Mesenchymal stem cell (in vitro differentiated cells and primary cell): ENCODE results near the gene POU3F3.

Source experiments
- DNase-seq: peaks from one replicate; pipeline ENCODE4 v3.0.0-alpha.2; 2013
- H2AFZ ChIP-seq: one replicate; pipeline ENCODE4 v1.6.1; 2013; ENCODE audit warnings: low read depth, mild to moderate bottlenecking, control low read depth, inconsistent platforms, low read length, moderate library complexity
- H2AK5ac ChIP-seq: 2 replicates; pipeline ENCODE4 v1.6.1; 2013; ENCODE audit warnings: low read length, moderate library complexity, mild to moderate bottlenecking, inconsistent platforms; ENCODE audit not compliant: severe bottlenecking
- H2BK120ac ChIP-seq: one replicate; pipeline ENCODE4 v1.6.1; 2013; ENCODE audit warnings: low read depth, mild to moderate bottlenecking, inconsistent platforms, low read length, moderate library complexity
- H2BK12ac ChIP-seq, 2 experiments: one replicate each; pipeline ENCODE4 v1.6.1; 2013; ENCODE audit warnings: inconsistent platforms in 2 of 2, low read length in 2 of 2, mild to moderate bottlenecking in 2 of 2, moderate library complexity in 2 of 2, control low read depth in 1 of 2
- H2BK15ac ChIP-seq: one replicate; pipeline ENCODE4 v1.6.1; 2013; ENCODE audit warnings: mild to moderate bottlenecking, low read depth, inconsistent platforms; ENCODE audit not compliant: poor library complexity, severe bottlenecking
- H2BK5ac ChIP-seq: 2 replicates; pipeline ENCODE4 v1.6.1; 2013; ENCODE audit warnings: low read depth, mild to moderate bottlenecking, low read length, control low read depth, inconsistent platforms; ENCODE audit not compliant: poor library complexity, severe bottlenecking
- H3K14ac ChIP-seq, 2 experiments: one replicate each; pipeline ENCODE4 v1.6.1; 2013; ENCODE audit warnings: inconsistent platforms in 2 of 2, low read length in 2 of 2, control low read depth in 1 of 2, mild to moderate bottlenecking in 1 of 2, moderate library complexity in 1 of 2
- H3K18ac ChIP-seq, 2 experiments: one replicate each; pipeline ENCODE4 v1.6.1; 2013; ENCODE audit warnings: inconsistent platforms in 2 of 2, low read length in 2 of 2, control low read depth in 1 of 2, low read depth in 1 of 2, mild to moderate bottlenecking in 1 of 2
- H3K23ac ChIP-seq, 2 experiments: one replicate each; pipeline ENCODE4 v1.6.1; 2013; ENCODE audit warnings: inconsistent platforms in 2 of 2, low read length in 2 of 2, mild to moderate bottlenecking in 2 of 2, moderate library complexity in 2 of 2, control low read depth in 1 of 2
- H3K27ac ChIP-seq: 2 replicates; pipeline ENCODE4 v1.5.1; 2013; ENCODE audit warnings: mild to moderate bottlenecking, moderate library complexity, low read length, control low read depth, inconsistent platforms; ENCODE audit not compliant: poor library complexity, severe bottlenecking
- H3K27me3 ChIP-seq, 2 experiments: 2 replicates each; pipeline versions ENCODE4 v1.6.1 to v1.7.0; 2013; ENCODE audit warnings: low read length in 2 of 2, mild to moderate bottlenecking in 2 of 2, moderate library complexity in 2 of 2, control low read depth in 1 of 2, inconsistent platforms in 1 of 2; ENCODE audit not compliant: control insufficient read depth in 1 of 2, insufficient read depth in 1 of 2
- H3K36me3 ChIP-seq, 2 experiments: 2 replicates each; pipeline versions ENCODE4 v1.6.1 to v1.7.0; 2013; ENCODE audit warnings: low read length in 2 of 2, control low read depth in 1 of 2, inconsistent platforms in 1 of 2, low read depth in 1 of 2, mild to moderate bottlenecking in 1 of 2; ENCODE audit not compliant: insufficient read depth in 2 of 2, control insufficient read depth in 1 of 2
- H3K4ac ChIP-seq, 2 experiments: one replicate each; pipeline ENCODE4 v1.6.1; 2013; ENCODE audit warnings: inconsistent platforms in 2 of 2, low read length in 2 of 2, mild to moderate bottlenecking in 2 of 2, moderate library complexity in 2 of 2, control low read depth in 1 of 2, low read depth in 1 of 2
- H3K4me1 ChIP-seq: 2 replicates; pipeline ENCODE4 v1.6.1; 2013; ENCODE audit warnings: low read depth, low read length, control low read depth; ENCODE audit not compliant: control insufficient read depth, insufficient read depth
- H3K4me2 ChIP-seq: 2 replicates; pipeline ENCODE4 v1.6.1; 2013; ENCODE audit warnings: low read length, mild to moderate bottlenecking, inconsistent platforms; ENCODE audit not compliant: poor library complexity, severe bottlenecking
- H3K4me3 ChIP-seq, 2 experiments: 2 replicates each; pipeline versions ENCODE4 v1.5.1 to v1.7.0; 2013; ENCODE audit warnings: low read length in 2 of 2, mild to moderate bottlenecking in 2 of 2, control low read depth in 1 of 2, low read depth in 1 of 2; ENCODE audit not compliant: insufficient read depth in 1 of 2
- H3K79me1 ChIP-seq: replicated peaks from 2 replicates; pipeline ENCODE4 v1.6.1; 2013; ENCODE audit warnings: mild to moderate bottlenecking, control low read depth, low read length, inconsistent platforms; ENCODE audit not compliant: poor library complexity, severe bottlenecking
- H3K9ac ChIP-seq: 2 replicates; pipeline ENCODE4 v1.7.0; 2013; ENCODE audit warnings: mild to moderate bottlenecking, low read length, moderate library complexity
- H3K9me3 ChIP-seq: 2 replicates; pipeline ENCODE4 v1.7.0; 2013; ENCODE audit warnings: mild to moderate bottlenecking, low read length; ENCODE audit not compliant: control insufficient read depth
- H4K8ac ChIP-seq: one replicate; pipeline ENCODE4 v1.6.1; 2013; ENCODE audit warnings: inconsistent platforms, mild to moderate bottlenecking, low read length, moderate library complexity
- H4K91ac ChIP-seq: one replicate; pipeline ENCODE4 v1.6.1; 2013; ENCODE audit warnings: mild to moderate bottlenecking, low read length, inconsistent platforms
- WGBS: methylation state at CpG from one replicate; pipeline ENCODE4 v1.1.7; 2013; ENCODE audit warnings: mixed read lengths; 5-methylcytosine and 5-hydroxymethylcytosine counted together

POU3F3 gene

GRCh38 chr2:104859766-104860450, 6.0 kb downstream of the POU3F3 start:
- no peak overlapping the region for H2BK15ac ChIP-seq
- no peak overlapping the region for H3K23ac ChIP-seq
- no peak overlapping the region for H2BK12ac ChIP-seq
- H2AK5ac ChIP-seq: no peak overlapping the region
- no peak overlapping the region for H3K4me2 ChIP-seq
- H3K36me3 ChIP-seq: no peaks in the 10 kb centered on the region
- no peak overlapping the region for H3K4ac ChIP-seq
- H3K27ac ChIP-seq: no peak overlapping the region
- H3K14ac ChIP-seq: no peak overlapping the region
- H4K91ac ChIP-seq: no peak overlapping the region
- no CpG with 5 or more reads among the region's 1 CpG for WGBS
- H3K4me1 ChIP-seq: peaks cover 23% of the 10 kb centered on the region
- H3K4me3 ChIP-seq: no peak overlapping the region
- H3K27me3 ChIP-seq: peaks cover 74 to 82% of the 10 kb centered on the region in 2 experiments
- no peak overlapping the region for H3K9ac ChIP-seq
- DNase-seq: no peak
- no peak overlapping the region for H2BK5ac ChIP-seq
- H4K8ac ChIP-seq: no peak overlapping the region
- H3K18ac ChIP-seq: no peak overlapping the region
- no peaks in the 10 kb centered on the region for H3K79me1 ChIP-seq
- H2BK120ac ChIP-seq: no peak overlapping the region
- no peaks in the 10 kb centered on the region for H3K9me3 ChIP-seq
- no peak overlapping the region for H2AFZ ChIP-seq

- H2AFZ ChIP-seq: no peak overlapping the region
- no peak overlapping the region for H3K27ac ChIP-seq
- no peaks in the 10 kb centered on the region for H3K9me3 ChIP-seq
- no peak overlapping the region for H4K91ac ChIP-seq
- no peak overlapping the region for H2BK5ac ChIP-seq
- H2BK120ac ChIP-seq: no peak overlapping the region
- H3K14ac ChIP-seq: no peak overlapping the region
- peaks cover 79 to 86% of the 10 kb centered on the region in 2 experiments for H3K27me3 ChIP-seq
- H3K18ac ChIP-seq: no peak overlapping the region
- no peak overlapping the region for H2BK12ac ChIP-seq
- no peak overlapping the region for H3K4me2 ChIP-seq
- H3K4me1 ChIP-seq: peaks cover 21% of the 10 kb centered on the region
- no peak overlapping the region for H3K4me3 ChIP-seq
- no peak overlapping the region for H2AK5ac ChIP-seq
- DNase-seq: no peak
- H3K79me1 ChIP-seq: no peaks in the 10 kb centered on the region
- 13% methylated on average over 1 of the region's 4 CpGs for WGBS
- H3K23ac ChIP-seq: no peak overlapping the region
- H3K36me3 ChIP-seq: no peaks in the 10 kb centered on the region
- H2BK15ac ChIP-seq: no peak overlapping the region
- no peak overlapping the region for H4K8ac ChIP-seq
- no peak overlapping the region for H3K9ac ChIP-seq
- H3K4ac ChIP-seq: no peak overlapping the region
Measured at GRCh38 chr2:104860451-104860790, 6.5 kb downstream of the POU3F3 start.

GRCh38 chr2:104861351-104862057, 7.6 kb downstream of the POU3F3 start:
- H4K8ac ChIP-seq: no peak overlapping the region
- no peak overlapping the region for H3K18ac ChIP-seq
- no peak overlapping the region for H2BK12ac ChIP-seq
- H4K91ac ChIP-seq: no peak overlapping the region
- H3K79me1 ChIP-seq: no peaks in the 10 kb centered on the region
- no peak overlapping the region for H3K14ac ChIP-seq
- H2BK120ac ChIP-seq: no peak overlapping the region
- no peak overlapping the region for H3K27ac ChIP-seq
- no peak overlapping the region for H2BK5ac ChIP-seq
- peak overlapping the region; percentile 62 for H3K4me2 ChIP-seq
- H3K23ac ChIP-seq: no peak overlapping the region
- H3K36me3 ChIP-seq: no peaks in the 10 kb centered on the region
- H2AFZ ChIP-seq: no peak overlapping the region
- WGBS: 2% methylated on average over 10 of the region's 11 CpGs
- DNase-seq: no peak
- no peak overlapping the region for H3K4ac ChIP-seq
- H2BK15ac ChIP-seq: no peak overlapping the region
- H3K27me3 ChIP-seq: peaks cover 87 to 93% of the 10 kb centered on the region in 2 experiments
- H3K4me1 ChIP-seq: peaks cover 17% of the 10 kb centered on the region
- no peak overlapping the region for H2AK5ac ChIP-seq
- no peaks in the 10 kb centered on the region for H3K9me3 ChIP-seq
- H3K9ac ChIP-seq: no peak overlapping the region
- peak overlapping the region in 1 of 2 experiments; percentile 62 for H3K4me3 ChIP-seq

DNA sequence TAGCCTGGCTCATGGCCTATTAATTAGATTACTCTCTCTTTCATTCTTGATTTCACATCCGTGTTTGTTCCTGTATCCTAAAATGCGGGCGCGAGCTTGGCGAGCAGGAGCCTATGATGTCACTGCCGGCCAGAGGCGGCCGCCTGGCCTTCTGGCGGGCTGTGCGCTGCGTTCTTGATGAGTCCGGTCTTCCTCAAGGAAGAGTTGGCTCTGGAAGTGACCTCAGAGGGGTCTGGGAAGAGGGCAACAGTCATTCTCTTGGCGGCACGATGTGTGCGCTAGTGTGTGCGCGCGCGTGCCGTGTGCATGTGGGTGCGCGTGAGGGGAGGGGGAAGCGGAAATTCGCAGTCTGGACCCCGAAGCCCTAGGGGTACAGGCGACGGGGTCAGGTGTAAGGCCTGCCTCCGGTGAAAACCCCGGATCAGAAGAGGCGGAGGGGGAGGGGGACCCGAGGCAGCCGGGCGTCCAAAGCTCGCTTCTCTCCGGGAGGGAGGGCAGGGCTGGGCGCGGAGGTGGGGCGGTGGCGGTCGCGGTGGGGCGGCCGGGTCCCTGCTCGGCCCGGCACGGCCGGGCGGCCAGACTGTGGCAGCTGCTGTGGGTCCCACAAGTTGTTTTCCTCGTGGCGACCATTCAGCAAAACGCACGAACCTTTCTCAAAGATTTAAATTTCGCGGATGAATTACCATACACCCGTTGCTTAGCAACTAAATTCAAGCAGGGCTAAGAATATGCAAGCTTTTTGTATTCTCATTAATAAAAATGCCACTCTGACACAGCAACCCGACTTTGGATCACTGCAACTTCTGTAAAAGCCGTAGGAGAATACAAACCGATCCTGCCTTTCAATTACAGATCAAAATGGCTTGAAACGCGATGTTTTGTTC, 8.4 kb downstream of the POU3F3 start:
- H2BK15ac ChIP-seq: no peak overlapping the region
- H3K23ac ChIP-seq: no peak overlapping the region
- peaks cover 19% of the 10 kb centered on the region for H3K4me1 ChIP-seq
- H3K27ac ChIP-seq: no peak overlapping the region
- H3K9me3 ChIP-seq: no peaks in the 10 kb centered on the region
- H3K4me3 ChIP-seq: peak overlapping the region; percentile 40 to 62
- H2AK5ac ChIP-seq: no peak overlapping the region
- H3K14ac ChIP-seq: no peak overlapping the region
- no peak overlapping the region for H4K8ac ChIP-seq
- no peaks in the 10 kb centered on the region for H3K36me3 ChIP-seq
- no peak overlapping the region for H2BK12ac ChIP-seq
- 1% methylated on average over 57 of the region's 60 CpGs for WGBS
- H2BK5ac ChIP-seq: no peak overlapping the region
- H3K4ac ChIP-seq: no peak overlapping the region
- no peak for DNase-seq
- no peak overlapping the region for H2AFZ ChIP-seq
- H3K9ac ChIP-seq: no peak overlapping the region
- no peak overlapping the region for H4K91ac ChIP-seq
- no peak overlapping the region for H3K18ac ChIP-seq
- H3K27me3 ChIP-seq: peaks cover 87 to 95% of the 10 kb centered on the region in 2 experiments
- H3K79me1 ChIP-seq: no peaks in the 10 kb centered on the region
- no peak overlapping the region for H2BK120ac ChIP-seq
- peak overlapping the region; percentile 62 for H3K4me2 ChIP-seq
